MV-4-11 (cell line): ENCODE measurements around the gene CARD8.
"Not testable (repeated sequence)": the region's sequence is repeated elsewhere in the genome, so short reads cannot be mapped to it uniquely, and the experiment has no call there.

ENCODE experiments used
- DNase-seq: peaks from one replicate; lab custom pipeline; 2025; lab: John Stamatoyannopoulos, UW

CARD8 gene

DNA sequence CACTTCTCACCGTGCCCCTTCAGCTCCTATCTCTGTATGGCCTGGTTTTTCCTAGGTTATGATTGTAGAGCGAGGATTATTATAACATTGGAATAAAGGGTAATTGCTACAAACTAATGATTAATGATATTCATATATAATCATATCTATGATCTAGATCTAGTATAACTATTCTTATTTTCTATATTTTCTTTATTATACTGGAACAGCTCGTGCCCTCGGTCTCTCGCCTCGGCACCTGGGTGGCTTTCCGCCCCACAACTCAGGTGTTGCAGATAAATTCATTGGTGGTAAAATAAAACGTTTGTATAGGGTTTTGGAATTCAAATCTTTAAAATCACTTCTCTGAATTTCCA is 4.6 kb upstream of the CARD8 start:
- not testable (repeated sequence) for DNase-seq

DNA sequence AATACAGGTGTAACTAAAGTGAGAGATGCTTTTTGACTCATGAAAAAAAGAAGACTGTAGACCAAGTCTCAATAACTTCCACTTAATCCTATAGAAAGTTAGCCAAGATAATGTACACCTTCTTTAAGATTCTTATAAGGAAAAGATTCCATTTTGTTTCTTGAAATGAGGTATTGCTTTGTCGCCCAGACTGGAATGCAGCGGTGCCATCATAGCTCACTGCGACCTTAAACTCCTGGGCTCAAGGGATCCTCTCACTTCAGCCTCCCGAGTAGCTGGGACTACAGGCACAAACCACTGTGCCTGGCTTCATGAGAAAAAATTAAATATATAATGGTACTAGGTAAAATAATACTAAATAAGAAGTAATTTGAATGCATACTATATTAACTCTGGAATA is 3.3 kb upstream of the CARD8 start:
- DNase-seq: not testable (repeated sequence)

GRCh38 chr19:48258350-48258749 is 2.6 kb upstream of the CARD8 start:
- peak; percentile 72 for DNase-seq

GRCh38 chr19:48254529-48254970 is 1.2 kb downstream of the CARD8 start:
- DNase-seq: no peak

- no peak for DNase-seq
These were observed 1.7 kb downstream of the CARD8 start for GRCh38 chr19:48253999-48254398.

GRCh38 chr19:48252609-48253008 is 3.1 kb downstream of the CARD8 start:
- DNase-seq: no peak

- DNase-seq: no peak
These were observed 5.3 kb downstream of the CARD8 start for GRCh38 chr19:48250290-48251025.

GRCh38 chr19:48249502-48250014 is 6.2 kb downstream of the CARD8 start:
- DNase-seq: peak; percentile 98

DNA sequence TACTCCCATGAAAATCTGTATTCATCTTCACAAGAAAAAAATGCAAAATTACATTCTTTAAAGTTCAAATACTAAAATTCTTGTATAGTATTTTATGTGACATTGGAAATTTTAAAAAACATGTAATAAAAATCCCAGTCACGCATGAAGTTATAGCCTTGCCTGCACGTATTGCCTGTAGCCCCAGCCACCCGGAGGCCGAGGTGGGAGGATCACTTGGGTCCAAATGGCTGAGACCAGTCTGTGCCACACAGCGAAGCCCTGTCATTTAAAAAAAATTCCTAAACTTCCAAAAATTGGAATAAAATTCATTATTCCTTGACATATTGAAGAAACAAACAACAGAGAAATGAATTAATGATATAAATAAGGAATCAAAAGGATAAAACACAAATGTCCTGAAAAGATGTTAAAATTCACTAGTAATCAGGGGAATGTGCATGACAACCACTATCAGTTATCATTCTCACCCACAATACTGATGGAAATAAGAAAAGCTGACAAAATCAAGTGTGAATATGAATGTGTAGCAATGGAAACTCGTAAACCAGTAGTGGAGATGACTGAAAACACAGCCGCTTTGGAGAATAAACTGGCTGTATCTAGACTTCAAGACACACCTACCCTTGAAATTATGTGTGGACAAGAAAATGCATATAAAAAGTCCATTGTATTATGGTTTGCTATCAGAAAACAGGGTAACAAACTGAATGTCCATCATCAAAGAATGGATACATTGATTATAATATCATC is 7.5 kb downstream of the CARD8 start:
- no peak for DNase-seq

GRCh38 chr19:48247212-48247611 is 8.5 kb downstream of the CARD8 start:
- no peak for DNase-seq

DNA sequence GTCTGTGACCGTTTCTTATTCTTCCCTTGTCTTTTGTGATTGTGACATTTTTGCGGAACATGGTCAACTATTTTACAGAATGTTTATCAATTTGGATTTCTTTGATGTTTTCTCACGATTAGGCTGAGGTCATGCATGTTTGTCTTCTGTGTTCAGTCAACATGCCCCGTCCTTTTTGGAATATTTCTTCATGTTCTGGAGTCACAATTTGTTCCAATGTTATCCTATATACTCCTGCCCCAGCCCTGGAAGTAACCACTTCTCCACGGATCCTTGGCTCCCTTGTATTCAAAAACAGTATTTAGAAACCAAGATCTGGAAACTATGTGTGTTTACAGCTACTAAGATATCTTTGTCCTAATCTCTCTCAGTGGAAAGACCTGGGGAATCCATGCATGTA is 9.6 kb downstream of the CARD8 start:
- no peak for DNase-seq

GRCh38 chr19:48244281-48244680 is 11.4 kb downstream of the CARD8 start:
- DNase-seq: peak; percentile 47

DNA sequence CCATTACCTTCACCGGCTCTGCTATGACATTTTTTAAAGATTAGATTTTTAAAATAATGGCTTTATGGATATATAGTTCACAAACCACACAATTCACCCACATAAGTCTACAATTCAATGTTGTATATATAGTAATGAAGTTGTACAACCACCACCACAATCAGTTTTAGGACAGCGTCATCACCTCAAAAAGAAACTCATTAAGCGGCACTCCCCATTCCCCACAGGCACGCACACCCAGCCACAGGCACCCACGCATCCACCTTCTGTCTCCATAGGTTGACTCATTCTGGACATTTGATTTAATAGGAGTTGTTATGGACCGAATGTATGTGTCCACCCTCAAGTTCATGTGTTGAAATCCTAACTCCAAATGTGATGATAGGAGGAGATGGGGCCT is 13.9 kb downstream of the CARD8 start:
- not testable (repeated sequence) for DNase-seq

- no peak for DNase-seq
These were observed 16.1 kb downstream of the CARD8 start for GRCh38 chr19:48239582-48240141.

GRCh38 chr19:48239120-48239519 is 16.6 kb downstream of the CARD8 start:
- DNase-seq: no peak

DNA sequence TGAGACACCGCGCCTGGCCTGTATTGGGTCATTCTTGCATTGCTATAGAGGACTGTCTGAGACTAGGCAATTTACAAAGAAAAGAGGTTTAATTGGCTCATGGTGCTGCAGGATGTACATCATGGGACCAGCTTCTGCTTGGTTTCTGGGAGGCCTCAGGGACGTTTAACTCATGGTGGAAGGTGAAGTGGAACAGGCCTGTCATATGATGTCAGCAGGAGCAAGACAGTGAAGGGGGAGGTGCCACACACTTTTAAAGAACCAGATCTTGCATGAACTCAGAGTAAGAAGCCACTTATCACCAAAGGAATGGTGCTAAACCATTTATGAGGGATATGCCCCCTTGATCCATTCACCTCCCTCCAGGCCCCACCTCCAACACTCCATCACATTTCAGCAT is 18.7 kb downstream of the CARD8 start:
- no peak for DNase-seq

GRCh38 chr19:48230555-48231129 is 25.1 kb downstream of the CARD8 start:
- peak; percentile 33 for DNase-seq

GRCh38 chr19:48221628-48222027 is 34.1 kb downstream of the CARD8 start:
- DNase-seq: no peak

DNA sequence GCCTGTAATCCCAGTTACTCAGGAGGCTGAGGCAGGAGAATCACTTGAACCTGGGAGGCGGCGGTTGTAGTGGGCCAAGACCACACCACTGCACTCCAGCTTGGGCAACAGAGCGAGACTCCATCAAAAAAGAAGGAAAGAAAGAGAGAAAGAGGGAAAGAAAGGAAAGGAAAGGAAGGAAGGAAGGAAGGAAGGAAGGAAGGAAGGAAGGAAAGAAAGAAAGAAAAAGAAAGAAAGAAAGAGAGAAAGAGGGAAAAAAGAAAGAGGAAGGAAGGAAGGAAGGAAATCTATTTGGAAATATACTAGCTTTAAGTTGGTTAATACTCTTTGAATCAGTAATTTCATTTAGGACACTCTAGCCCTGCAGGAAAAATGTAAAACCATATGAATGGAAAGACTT is 34.9 kb downstream of the CARD8 start:
- DNase-seq: not testable (repeated sequence)

GRCh38 chr19:48218997-48219396 is 36.7 kb downstream of the CARD8 start:
- no peak for DNase-seq

DNA sequence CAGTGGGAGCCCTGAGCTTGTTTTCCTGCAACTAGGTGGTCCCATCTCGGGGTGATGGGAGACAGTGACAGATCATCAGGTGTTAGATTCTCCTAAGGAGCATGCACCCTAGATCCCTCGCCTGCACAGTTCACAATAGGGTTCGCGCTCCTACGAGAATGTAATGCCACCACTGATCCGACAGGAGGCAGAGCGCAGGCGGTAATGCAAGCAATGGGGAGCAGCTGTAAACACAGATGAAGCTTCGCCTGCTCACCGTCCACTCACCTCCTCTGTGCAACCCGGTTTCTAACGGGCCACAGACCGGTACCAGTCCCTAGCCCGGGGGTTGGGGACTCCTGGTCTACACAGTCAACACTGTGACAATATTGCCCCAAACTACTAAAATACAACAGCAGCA is 38.8 kb downstream of the CARD8 start:
- DNase-seq: no peak

- DNase-seq: no peak
These were observed 41.8 kb downstream of the CARD8 start for GRCh38 chr19:48213959-48214358.

- DNase-seq: no peak
These were observed 45.7 kb downstream of the CARD8 start for GRCh38 chr19:48210005-48210404.
